Parathyroid adenoma (tissue), 2 donors: Measurements from ENCODE around the gene SPEG.

Source experiments
- H2AFZ ChIP-seq: fragments of 300-600 bp; sonication (generic); one replicate; pipeline ENCODE4 v1.7.0; 2017; ENCODE audit warnings: antibody characterized with exemption, mild to moderate bottlenecking
- H3K27ac ChIP-seq: fragments of 300-600 bp; sonication (generic); one replicate; pipeline ENCODE4 v1.7.0; 2017
- H3K27me3 ChIP-seq: fragments of 300-600 bp; sonication (generic); one replicate; pipeline ENCODE4 v1.7.0; 2017; ENCODE audit warnings: low read length; ENCODE audit not compliant: control insufficient read depth, insufficient read depth
- H3K36me3 ChIP-seq: fragments of 300-600 bp; sonication (generic); one replicate; pipeline ENCODE4 v1.7.0; 2017; ENCODE audit warnings: low read length; ENCODE audit not compliant: control insufficient read depth, insufficient read depth
- H3K4me1 ChIP-seq: fragments of 300-600 bp; sonication (generic); one replicate; pipeline ENCODE4 v1.7.0; 2017; ENCODE audit warnings: control low read depth
- H3K4me2 ChIP-seq: fragments of 300-600 bp; sonication (generic); one replicate; pipeline ENCODE4 v1.7.0; 2017; ENCODE audit warnings: low read length
- H3K4me3 ChIP-seq: fragments of 300-600 bp; sonication (generic); one replicate; pipeline ENCODE4 v1.7.0; 2017; ENCODE audit warnings: low read depth, low read length
- H3K79me2 ChIP-seq: fragments of 300-600 bp; sonication (generic); one replicate; pipeline ENCODE4 v1.7.0; 2017; ENCODE audit warnings: control low read depth
- H3K9ac ChIP-seq: fragments of 300-600 bp; sonication (generic); one replicate; pipeline ENCODE4 v1.7.0; 2017; ENCODE audit warnings: mild to moderate bottlenecking
- H3K9me3 ChIP-seq: fragments of 300-600 bp; sonication (generic); one replicate; pipeline ENCODE4 v1.7.0; 2017; ENCODE audit warnings: low read length; ENCODE audit not compliant: control insufficient read depth
- CTCF ChIP-seq: fragments of 300-600 bp; sonication (generic); IDR thresholded peaks from one replicate; pipeline ENCODE4 v1.7.0; 2017; ENCODE audit warnings: antibody characterized with exemption, mild to moderate bottlenecking
- donor health status: primary hyperparathyroidism.

SPEG gene

GRCh38 chr2:219395609-219396008 lies 39.0 kb upstream of the SPEG start:
- no peak for TF ChIP-seq CTCF
- Histone ChIP-seq H3K4me1 (peaks cover 12% of the 10 kb centered on the region), H3K9ac (no peak overlapping the region), H3K36me3 (no peaks in the 10 kb centered on the region), H3K79me2 (no peaks in the 10 kb centered on the region), H3K27ac (no peak overlapping the region), H3K4me3 (no peak overlapping the region), H3K4me2 (no peak overlapping the region), H3K9me3 (no peaks in the 10 kb centered on the region), H2AFZ (no peak overlapping the region), H3K27me3 (no peaks in the 10 kb centered on the region)

DNA sequence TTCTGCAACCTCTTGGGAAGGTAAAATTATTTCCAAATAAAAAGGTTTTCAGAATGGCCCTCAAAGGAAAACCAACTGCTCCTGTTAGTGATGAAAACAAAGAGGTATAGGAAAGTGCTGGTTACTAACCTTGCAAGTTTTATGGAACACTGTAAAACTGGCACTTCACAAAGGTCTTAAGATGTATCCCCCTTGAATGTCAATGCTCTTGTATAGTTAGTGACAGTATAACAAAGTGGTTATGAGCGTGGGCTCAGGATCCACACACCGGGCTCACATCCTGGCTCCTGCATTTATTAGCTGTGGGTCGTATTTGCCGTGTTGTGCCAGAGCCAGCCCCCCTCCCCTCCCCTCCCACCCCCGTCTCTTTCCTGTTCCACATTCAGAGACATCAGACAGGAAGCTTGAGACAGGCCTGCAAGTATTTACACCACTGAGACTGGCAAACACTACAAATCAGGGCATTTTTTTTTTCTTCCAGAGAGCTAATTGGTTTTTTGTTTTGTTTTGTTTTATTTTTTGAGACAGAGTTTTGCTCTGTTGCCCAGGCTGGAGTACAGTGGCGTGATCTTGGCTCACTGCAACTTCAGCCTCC lies 37.7 kb upstream of the SPEG start:
- Histone ChIP-seq H3K4me2 (no peak overlapping the region), H3K9me3 (no peaks in the 10 kb centered on the region), H3K9ac (no peak overlapping the region), H3K79me2 (no peaks in the 10 kb centered on the region), H3K4me3 (no peak overlapping the region), H3K36me3 (no peaks in the 10 kb centered on the region), H3K4me1 (peaks cover 12% of the 10 kb centered on the region), H3K27me3 (no peaks in the 10 kb centered on the region), H2AFZ (no peak overlapping the region), H3K27ac (no peak overlapping the region)
- no peak for TF ChIP-seq CTCF

- Histone ChIP-seq H2AFZ (peak overlapping the region; percentile 87), H3K79me2 (no peaks in the 10 kb centered on the region), H3K9ac (no peak overlapping the region), H3K4me2 (peak overlapping the region; percentile 6), H3K27me3 (no peaks in the 10 kb centered on the region), H3K36me3 (no peaks in the 10 kb centered on the region), H3K9me3 (no peaks in the 10 kb centered on the region), H3K4me3 (no peak overlapping the region), H3K4me1 (peaks cover 12% of the 10 kb centered on the region), H3K27ac (peak overlapping the region; percentile 71)
- no peak for TF ChIP-seq CTCF
Observed at GRCh38 chr2:219398721-219399363, 35.8 kb upstream of the SPEG start.

DNA sequence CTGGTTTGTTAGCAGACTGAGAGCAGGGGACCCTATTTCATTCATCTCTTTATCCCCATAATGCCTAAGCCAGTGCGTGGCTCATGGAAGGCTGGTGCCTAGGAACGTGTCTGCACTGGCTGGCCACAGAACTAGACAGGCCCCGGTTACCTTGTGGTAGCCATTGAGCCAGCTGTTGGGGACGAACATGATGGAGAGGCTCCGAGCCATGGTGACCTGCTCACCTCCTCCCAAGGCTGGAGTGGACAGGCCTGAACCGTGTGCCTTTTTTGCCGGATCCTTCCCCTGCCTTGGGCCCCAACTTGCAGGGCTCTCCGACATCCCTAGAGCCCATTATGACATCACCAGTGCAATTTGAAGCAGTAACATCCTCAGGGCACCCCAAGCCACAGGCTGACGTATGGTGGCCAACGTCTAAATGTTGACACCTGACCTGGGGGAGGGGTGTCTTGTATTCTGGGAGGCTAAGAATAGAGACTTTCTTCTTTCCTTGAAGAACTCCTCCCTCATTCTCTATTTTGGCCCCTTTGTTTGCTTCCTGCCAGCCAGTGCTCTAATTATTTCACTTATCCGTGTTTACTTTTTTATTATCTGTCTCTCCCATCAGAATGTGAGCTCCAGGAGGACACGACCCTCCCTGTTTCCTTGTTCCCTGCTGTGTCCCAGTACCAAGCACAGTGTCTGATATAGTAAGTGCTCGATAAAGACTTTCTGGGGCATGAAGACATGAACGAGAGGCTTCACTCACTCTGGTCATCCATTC lies 34.7 kb upstream of the SPEG start:
- H3K36me3 ChIP-seq, result no peaks in the 10 kb centered on the region
- no peaks in the 10 kb centered on the region for H3K79me2 ChIP-seq
- H3K4me2 ChIP-seq, result no peak overlapping the region
- TF ChIP-seq CTCF, result no peak
- H3K9me3 ChIP-seq, result no peaks in the 10 kb centered on the region
- H3K27me3 ChIP-seq, result no peaks in the 10 kb centered on the region
- H3K9ac ChIP-seq, result no peak overlapping the region
- H3K27ac ChIP-seq, result no peak overlapping the region
- peaks cover 12% of the 10 kb centered on the region for H3K4me1 ChIP-seq
- peak overlapping the region; percentile 87 for H2AFZ ChIP-seq
- H3K4me3 ChIP-seq, result no peak overlapping the region
